ENCODE data around the gene CEBPE. TPM values are rescaled to one million over a fixed set of nuclear protein-coding genes. Genes with fewer than 3 reads are reported as not detected.

The CEBPE gene
- total RNA-seq, 1 experiment from 2014 or later: not detected

GRCh38 chr14:23158779-23159178 lies 39.7 kb upstream of the CEBPE start:
- Histone ChIP-seq H3K4me2 (ENCODE audit: low read length) (no peak overlapping the region), H3K9ac (ENCODE audit: low read length) (no peak overlapping the region), H4K20me1 (ENCODE audit: insufficient read depth) (no peaks in the 10 kb centered on the region), H2AFZ (ENCODE audit: low read depth, low read length, poor library complexity, severe bottlenecking) (no peak overlapping the region), H3K27ac (ENCODE audit: low read depth, low read length) (no peak overlapping the region), H3K9me2 (ENCODE audit: insufficient read depth) (no peaks in the 10 kb centered on the region), H3K36me3 (ENCODE audit: control insufficient read depth in 1 of 2, insufficient read depth in 2 of 2, low read length in 2 of 2) (no peaks in the 10 kb centered on the region), H3K9me3 (ENCODE audit: control insufficient read depth in 1 of 2, insufficient read depth in 1 of 2, low read depth in 1 of 2, low read length in 2 of 2) (no peaks in the 10 kb centered on the region), H3K4me3 (replicated peaks in 1 of 2; ENCODE audit: low read depth in 1 of 2, low read length in 2 of 2) (no peak overlapping the region), H3K27me3 (ENCODE audit: insufficient read depth, low read length) (peaks cover 4% of the 10 kb centered on the region; the same call in 1 of the 2 replicates), H3K4me1 (ENCODE audit: control insufficient read depth in 1 of 2, insufficient read depth in 2 of 2, low read length in 2 of 2) (peaks cover 10 to 18% of the 10 kb centered on the region in 2 experiments; a peak in 3 of 4 replicates), H3K79me2 (ENCODE audit: insufficient read depth, low read length) (no peaks in the 10 kb centered on the region)
- RAD21 ChIA-PET (ENCODE audit: low non-redundant PET in 1 of 2, low total read pairs in 2 of 2, uncharacterized antibody in 2 of 2, unreplicated experiment in 2 of 2): no interaction called here
- POLR2A ChIA-PET: no interaction called here
- BruUV-seq (replicated peaks): no TSS peak
- TF ChIP-seq CEBPB (IDR thresholded peaks at IDR 0.05; ENCODE audit: low read depth) (no peak), SRF (IDR thresholded peaks at IDR 0.05; ENCODE audit: low read depth) (no peak), TCF7L2 (IDR thresholded peaks at IDR 0.05; ENCODE audit: borderline replicate concordance, extremely low read depth, insufficient read depth, insufficient read length) (no peak), EZH2phosphoT487 (IDR thresholded peaks at IDR 0.05; ENCODE audit: borderline replicate concordance) (no peak), JUND (IDR thresholded peaks at IDR 0.05) (no peak), ATF3 (IDR thresholded peaks at IDR 0.05) (no peak), ZFX (IDR thresholded peaks at IDR 0.05) (no peak), REST (IDR thresholded peaks at IDR 0.05; ENCODE audit: low read depth) (no peak), POLR2AphosphoS5 (IDR thresholded peaks at IDR 0.05; ENCODE audit: low read depth, low read length) (no peak), ZNF274 (IDR thresholded peaks at IDR 0.05; ENCODE audit: low read depth, low read length) (no peak), ELF1 (IDR thresholded peaks at IDR 0.05; ENCODE audit: borderline replicate concordance, low read depth) (no peak)
- CTCF ChIA-PET: no interaction called here
- DNase-seq (ENCODE audit: low read depth, low spot score): no peak
- no peak for ATAC-seq
- intact Hi-C loops (cut with micrococcal nuclease): no loop called here
